HS-27A (cell line): ENCODE results near the gene RNF130.

Experiments
- DNase-seq: peaks from one replicate; pipeline ENCODE4 v3.0.0-alpha.2; 2012; ENCODE audit warnings: low read depth, missing footprints

Gene RNF130

DNA sequence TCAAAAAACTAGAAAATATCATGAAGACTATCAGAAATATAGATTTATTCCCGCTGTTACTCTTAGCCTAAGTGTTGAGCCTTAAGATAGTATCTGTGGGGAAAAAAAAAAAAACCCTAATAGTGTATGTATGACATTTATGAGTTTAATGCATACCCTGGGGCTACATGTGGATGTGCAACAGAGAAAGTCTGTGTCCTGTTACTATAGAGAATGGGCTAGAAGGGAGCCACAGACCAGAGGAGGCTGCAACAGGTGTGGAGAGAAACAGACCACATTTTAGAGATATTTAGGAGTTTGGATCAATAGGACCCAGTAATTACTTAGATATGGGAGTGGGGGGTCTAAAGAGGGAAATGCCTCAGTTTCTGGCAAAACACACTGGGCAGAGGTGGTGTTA, 15.4 kb downstream of the RNF130 start:
- no peak for DNase-seq

DNA sequence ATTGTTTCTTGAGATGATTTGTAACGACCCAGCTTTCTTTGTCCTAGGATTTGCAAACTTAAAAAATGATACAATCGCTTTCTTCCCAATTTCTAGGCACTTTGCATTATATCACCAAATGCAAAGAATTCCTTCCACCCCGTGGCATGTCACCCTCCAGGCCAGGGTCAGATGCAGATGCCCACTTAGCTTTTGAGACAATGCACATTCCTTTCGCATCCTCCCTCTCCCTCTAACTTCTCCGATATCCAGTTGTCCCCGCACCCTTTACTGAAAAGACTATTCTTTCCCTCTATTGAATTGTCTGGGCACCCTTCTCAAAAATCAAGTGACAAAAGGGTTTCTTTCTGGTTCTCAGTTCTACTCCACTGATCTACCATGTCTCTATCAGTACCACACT, 17.3 kb downstream of the RNF130 start:
- no peak for DNase-seq

DNA sequence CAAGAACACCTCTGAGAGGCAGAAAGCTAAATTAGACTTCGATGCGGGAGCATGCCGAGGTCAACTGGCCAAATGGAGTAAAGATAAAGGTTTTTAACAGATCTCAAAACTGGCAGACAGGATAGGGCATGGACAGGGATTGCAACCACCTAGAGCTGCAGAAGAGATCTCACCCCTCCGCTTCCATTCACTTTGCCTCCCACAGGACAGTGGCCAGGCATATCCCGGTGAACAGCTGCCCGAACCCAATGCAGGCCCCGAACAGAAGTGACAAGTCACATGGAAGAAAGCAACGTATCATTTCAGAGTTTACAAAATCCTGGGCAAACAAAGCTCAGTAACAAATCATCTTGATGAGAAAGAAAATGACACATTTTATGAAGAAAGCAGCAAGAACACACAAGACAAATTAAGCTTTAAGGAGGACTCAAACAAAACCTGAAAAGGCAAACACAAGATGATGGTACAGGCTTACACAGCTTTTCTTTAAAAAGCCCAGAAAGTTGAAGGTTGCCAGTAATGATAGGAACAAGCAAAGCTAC, 18.4 kb downstream of the RNF130 start:
- no peak for DNase-seq

DNA sequence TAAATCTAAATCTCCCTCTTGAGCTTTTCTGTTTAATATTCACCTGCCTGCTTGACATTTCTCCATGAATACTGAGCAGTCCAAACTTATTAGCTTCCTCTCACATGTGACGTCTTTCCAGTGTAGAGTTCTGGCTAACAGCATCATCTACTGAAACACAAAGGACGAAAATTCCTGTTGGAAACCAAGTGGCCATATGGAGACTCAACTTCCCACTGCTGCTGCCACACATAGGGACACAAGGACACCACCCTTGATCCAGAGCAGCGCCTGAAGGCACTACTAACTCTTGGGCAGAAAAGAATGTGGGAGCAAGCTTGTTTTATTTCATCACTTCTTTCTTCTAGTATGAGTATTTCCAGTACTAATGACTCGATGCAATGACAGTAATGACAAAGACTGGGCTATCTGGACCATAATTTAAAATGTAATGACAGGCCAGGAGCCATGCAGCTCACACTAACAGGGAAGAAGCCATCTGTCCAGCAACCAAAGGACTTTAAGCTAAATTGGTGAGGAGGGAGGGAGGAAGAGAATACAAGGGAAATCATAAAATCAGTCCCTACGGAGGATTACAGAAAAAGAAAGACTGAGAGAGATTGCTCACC, 19.2 kb downstream of the RNF130 start:
- no peak for DNase-seq

DNA sequence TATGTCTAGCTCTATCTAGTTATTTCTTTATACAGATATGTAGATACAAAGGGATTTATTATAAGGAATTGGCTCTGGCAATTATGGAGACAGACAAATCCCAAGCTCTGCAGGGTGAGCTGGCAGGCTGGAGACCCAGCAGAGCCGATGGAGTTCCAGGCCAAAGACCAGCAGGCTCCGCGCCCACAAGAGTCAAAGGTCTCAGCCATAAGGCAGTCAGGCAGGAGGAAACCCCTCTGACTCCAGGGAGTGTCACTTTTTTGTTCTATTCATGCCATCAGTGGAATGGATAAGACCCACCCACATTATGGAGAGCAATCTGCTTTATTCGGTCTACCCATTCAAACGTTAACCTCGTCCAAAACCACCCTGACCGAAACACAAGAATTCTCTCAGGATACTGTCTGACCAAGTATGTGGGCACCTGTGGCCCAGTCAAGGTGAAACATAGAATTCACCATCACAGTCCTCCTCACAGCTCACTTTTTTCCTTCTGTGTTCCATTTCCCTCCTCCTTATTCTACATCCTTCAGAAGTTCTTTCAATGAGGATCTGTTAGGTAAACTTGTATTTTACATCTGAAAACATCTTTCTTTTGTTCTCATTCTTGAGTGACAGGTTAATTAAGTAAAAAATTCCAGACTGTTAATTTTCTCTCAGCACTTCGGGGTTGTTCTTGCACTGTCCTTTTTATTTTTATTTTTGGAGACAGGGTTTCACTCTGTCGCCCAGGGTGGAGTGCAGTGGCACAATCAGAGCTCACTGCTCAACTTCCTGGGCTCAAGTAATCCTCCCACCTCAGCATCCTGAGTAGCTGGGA, 21.2 kb downstream of the RNF130 start:
- no peak for DNase-seq

DNA sequence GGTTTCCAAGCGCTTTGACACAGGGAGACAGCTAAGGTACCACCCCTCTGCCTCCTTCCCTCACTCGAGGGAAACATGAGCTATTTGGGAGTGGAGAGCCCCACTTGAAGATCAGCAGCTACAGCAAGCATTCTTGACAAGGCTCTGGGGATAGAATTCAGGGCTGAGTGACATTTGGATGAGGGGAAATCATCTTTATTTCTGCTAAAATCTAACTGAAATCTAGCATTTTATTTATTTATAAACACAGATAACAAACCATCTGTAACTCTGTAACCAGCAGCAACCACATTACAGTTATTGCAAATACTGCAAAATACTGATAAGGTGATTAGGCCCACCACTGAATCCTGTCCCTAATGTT, 22.4 kb downstream of the RNF130 start:
- no peak for DNase-seq

DNA sequence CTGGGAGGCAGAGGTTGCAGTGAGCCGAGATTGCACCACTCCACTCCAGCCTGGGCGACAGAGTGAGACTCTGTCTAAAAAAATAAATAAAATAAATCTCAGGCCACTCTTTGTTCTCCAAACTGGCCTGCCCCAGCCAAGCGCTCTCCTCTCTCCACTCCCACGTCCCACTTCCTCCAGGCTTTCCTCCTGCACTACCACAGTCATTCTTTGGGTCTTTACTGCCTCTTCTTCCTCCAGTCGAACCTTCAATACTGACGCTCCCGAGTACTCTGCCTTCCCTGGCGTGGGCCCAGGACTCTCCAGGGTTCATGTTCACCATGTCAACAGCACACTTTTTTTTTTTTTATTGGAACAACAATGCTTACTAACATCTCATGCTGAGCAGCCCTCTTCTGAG, 23.9 kb downstream of the RNF130 start:
- no peak for DNase-seq

DNA sequence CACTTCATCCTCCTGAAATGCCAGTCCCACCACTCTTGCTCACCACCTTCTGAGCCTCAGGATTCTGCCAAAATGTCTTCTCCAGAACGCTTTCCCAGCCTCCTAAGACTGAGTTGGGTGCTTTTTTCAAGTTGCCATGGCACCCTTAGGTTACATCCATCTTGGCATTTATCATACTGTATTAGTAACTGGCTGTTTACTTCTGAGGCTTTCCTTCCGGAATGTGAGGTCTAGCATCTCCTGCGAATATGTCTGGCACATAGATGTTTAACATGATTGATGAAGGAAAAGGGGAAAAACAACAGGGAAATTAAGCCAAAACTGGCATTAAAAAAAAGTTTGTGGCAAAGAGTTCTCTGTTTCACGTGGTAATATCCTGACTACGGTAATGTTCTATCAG, 24.9 kb downstream of the RNF130 start:
- DNase-seq, result no peak

DNA sequence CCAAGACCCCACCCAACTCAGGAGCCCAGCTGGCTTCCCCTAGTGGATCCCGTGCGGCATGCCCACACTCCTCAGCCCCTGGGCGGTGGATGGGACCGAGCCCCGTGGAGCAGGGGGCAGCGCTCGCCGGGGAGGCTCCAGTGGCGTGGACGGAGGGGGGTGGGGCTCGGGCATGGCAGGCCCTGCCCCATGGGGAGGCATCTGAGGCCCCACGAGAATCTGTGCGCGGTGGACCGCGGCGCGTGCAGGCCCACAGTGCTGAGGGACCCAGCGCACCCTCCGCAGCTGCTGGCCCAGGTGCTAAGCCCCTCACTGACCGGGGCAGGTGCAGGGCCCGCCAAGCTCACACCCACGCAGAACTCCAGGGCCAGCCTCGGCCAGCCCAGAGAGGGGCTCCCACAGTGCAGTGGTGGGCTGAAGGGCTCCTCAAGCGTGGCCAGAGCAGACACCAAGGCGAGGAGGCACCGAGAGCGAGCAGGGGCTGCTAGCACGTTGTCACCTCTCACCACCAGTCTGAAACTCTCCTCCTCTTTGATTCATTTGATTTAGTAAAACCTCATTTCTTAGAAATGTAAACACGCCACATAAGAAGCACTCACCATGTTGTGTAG, 25.6 kb downstream of the RNF130 start:
- DNase-seq, result no peak

DNA sequence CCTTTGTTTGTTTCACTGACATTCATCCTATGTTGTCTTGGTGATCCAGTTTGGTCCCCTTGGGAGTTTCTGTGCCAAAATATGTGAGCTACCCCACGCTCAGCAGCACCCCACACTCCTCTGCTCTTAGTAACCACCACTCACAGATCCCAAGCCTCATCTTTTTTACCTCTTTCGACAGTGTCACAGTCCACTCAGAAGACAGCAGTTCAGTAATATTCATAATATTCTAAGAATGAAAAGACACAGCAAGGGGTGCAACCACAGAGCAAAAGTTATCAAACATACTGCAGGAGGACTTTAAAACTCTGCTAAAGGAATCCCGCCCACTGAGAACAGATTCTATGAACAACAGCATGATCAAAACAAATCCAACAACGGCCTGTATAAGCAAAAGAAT, 28.2 kb downstream of the RNF130 start:
- no peak for DNase-seq

DNA sequence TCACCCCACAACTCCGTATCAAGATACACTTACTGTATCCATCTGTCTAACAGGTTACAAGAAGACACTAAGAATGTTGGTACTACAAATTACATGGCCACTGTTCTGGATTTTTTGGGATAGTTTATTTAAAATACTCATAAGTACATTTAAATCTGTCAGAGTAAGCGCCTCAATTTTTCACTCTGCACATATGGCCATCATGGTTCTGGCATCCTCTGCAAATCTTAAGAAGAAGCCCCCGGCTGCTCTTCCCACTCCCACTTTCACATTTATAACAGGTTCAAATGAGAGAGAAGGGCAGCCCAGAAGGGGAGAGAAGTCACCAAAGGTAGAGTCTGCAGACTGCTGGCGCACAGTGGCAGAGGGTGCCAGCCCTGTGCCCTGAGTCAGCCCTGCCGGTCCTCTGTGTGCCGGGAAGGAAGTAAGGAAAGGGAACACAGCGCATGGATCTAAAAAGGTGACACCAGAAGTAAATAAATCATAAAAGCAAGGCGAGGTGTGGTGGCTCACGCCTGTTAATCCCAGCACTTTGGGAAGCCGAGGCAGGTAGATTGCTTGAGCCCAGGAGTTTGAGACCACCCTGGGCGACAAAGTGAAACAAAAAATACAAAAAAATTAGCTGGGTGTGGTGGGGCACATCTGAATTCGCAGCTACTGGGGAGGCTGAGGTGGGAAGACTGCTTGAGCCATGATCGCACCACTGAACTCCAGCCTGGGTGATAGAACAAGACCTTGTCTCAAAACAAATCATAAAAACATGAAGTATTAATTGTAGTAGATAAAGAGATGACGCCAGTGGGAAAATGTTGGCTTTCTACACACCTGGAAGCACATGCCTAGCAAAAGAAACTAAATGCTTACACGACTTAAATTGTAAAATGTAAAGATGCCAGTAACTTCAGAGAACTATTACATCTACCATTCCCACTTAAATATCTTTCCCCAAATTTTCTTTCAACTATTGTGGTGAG, 30.0 kb downstream of the RNF130 start:
- no peak for DNase-seq

DNA sequence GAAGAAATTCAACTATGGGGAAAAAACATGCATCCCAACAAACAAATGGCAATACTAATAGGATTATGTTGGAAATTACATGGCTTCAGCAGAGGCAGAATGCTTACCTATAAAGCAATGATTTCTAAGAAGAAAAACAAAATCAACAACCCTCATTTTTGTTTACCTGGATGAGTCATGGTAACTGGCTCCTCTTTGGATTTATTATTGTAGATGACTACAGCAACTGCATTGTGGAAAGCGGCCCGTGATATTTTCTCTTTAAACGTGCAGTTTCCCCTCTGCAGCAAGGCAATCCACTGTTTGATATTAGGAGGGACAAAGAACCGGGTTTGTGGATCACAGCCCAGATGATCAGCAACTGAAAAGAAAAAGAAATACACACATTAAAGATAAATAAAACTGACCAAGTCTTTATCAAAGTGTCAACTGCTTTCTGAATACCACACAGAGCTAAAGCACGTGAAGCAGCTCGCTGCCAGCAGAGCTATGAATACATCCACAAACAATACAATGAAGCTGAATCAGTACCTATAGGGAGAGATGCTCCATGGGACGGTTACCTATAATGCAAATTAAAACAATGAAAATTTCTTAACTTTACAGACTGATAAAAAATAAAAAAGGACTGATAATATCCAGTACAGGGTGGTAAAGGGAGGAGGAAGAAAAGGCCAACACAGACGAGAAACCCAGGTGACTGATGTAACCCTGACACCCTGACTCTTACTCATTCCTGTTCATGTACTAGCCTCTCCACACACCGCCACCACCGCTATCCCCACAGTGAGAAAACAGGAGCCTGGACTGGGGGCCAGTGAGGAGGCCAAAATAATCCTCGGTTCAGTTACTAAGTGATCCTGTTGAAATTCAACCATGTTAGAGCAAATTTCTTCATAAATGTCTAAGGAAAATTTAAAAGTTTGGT, 31.0 kb downstream of the RNF130 start:
- no peak for DNase-seq

DNA sequence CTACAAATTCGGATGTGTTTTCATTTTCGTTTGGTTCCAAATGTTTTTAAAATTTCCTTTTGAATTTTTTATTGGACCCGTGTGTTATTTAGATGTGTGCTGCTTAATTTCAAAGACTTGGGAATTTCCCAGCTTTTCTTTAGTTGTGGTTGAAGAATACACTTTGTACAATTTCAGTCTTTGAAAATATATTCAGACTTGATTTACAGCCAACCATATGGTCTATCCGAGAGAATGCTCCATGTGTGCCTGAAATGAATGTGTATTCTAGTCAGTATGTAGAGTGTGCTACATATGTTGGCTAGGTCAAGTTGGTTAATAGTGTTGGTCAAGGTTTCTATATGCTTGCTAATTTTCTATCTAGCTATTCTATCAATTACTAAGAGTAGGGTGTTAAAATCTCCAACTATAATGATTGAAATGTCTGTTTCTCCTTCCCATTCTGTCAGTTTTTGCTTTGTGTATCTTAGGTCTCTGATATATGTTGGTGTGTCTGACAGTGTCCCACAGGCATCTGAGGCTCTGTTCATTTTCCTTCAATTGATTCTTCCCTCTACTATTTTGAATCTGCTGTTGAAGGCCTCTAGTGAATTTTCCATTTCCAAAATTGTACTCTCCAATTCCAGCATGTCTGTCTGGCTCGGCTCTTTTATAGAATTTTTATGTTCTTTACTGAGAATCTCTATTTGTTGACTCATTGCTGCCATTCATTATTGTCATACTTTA, 36.2 kb downstream of the RNF130 start:
- DNase-seq, result no peak

DNA sequence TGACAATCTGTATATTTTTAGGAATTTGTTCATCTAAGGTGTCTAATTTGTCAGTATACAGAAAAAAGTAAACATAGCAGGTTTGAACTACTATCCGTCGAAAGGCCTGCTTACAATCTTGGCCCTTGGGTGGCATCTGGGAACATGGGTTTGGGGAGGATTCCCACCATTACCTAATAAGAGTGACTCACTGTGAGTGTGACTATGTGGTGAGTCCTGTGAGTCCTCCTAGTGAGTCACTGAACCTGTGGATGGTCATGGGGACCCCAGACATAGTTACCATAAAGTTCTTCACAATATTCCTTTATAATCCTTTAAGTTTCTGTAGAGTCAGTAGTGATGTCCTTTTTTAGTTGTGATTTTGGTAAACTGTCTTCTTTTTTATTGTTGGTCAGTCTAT, 37.0 kb downstream of the RNF130 start:
- no peak for DNase-seq

DNA sequence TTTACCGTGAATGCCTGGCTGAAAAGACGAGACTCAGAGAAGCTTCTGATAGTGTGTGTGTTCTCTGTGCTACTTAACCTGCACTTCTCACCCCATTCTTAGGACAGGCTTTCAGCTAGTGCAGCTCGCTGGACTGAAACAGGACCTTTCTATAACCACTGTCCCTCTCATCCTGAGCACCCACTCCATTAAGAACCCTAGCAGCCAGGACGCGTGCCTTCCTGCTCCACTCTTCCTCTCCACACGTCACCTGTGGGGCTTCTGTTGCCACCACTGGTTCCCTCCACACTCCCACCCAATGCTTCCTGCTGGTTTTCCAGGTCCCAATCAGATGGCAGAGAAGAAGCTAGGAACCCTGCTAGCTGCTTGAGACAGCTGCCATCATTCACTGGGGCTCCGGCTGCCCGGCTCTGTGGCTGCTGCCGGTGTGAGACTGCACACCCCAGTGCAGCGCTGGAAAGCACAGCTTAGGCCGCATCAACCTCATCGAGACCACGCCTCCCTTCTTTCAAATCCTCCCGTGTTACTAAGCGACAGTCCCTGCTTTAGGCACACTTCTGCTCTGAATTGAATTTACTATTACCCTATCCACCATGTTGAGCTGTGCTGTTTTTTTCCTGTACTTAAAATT, 44.0 kb downstream of the RNF130 start:
- DNase-seq, result no peak

DNA sequence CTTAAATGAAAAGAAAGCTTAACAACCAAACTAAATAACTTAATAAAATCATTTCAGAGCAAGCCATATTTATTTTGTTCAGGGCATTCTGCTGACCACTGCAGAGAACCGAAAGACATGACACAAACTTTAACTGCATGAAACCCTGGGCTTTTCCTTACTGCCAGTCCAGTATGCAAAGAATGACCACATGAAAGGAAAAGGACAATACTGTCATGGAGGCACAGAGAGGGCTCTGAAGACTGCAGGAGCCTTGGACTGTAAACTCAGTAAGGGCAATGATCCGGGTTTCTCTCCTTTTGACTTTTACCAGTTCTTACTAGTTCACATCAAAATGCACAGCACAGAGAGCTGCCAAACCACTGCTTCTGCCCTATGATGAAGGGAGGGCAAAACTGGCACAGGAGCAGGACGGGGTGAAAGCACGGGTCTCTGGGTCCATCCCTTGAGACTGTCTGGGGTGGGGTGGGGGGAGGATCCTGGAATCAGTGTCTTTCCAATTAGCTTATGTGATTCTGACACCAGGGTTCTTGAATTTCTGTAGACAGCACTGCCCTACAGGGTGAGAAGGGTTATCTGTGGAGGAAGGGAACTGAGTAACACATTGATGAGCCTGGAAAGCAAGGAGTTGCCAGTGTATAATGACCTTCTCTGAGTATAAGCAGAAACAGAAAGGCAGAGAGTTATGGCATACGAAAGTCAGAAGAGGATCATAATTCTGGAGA, 44.7 kb downstream of the RNF130 start:
- no peak for DNase-seq

DNA sequence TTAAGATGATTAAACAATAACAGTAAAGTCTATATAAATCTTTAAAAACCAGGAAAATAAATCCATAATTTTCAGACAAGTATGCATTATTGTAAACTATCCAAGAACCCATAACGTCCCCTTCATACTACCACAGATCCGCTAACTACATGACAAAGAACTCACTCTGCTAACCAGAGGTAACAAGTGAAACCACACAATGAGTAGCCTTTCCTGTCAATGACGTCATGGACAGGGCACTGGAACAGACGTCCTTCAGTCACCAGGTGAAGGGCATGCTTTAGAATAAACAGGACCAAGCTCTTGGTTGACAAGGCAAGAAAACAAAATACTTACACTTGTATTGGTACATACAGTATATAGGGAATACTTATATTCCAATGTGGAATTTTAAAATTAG, 45.2 kb downstream of the RNF130 start:
- DNase-seq, result no peak

DNA sequence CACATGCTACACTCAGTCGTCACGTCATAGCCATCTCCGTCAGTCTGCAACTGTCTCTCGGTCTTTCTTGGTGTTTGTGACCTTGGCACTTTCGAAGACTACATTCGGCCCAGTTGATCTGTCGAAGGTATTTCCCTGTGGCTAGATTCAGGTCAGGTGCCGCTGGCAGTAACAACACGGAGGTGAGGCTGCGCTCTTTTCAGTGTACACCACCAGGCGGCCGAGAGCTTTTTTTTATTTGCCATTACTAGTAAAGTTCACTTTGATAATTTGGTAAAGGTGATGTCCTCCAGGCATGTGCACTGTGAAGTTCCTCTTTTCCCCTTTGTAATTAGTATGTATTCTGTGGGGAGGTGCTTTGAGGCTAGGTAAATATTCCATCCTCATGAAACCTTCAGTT, 49.7 kb downstream of the RNF130 start:
- no peak for DNase-seq

DNA sequence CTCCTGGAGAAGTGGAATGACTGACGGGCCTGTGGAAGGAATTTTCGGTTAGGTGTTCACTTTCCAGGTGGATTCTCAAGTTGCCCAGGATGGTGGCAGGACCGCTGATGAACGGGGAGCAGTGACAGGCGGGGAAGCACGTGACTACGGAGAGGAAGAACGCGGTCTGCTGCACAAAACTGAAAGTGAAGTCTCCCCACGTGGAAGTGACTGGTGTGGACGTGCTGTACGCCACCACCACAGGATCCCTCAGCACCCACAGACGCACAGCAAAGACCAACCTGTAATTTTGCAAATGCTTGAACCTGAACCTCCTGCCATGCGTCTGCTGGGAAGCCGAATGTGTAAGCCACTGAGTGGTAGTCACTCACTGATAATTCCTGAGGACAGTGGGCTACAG, 51.4 kb downstream of the RNF130 start:
- DNase-seq, result no peak
